HepG2 (cell line): ENCODE data around the gene KPNB1. TPM values are rescaled to one million over a fixed set of nuclear protein-coding genes. Genes with fewer than 3 reads are reported as not detected.

Source experiments
- ATAC-seq: fragments of 200-7000 bp; cut with Tn5 transposase; 3 replicates; pipeline ENCODE4 v1.9.1; 2020; ENCODE audit warnings: mild to moderate bottlenecking, moderate library complexity
- BruUV-seq: library from RNA; stranded (reverse); fragments of 400-500 nt; replicated peaks from 2 replicates; lab custom pipeline; 2021; lab: Mats Ljungman, UMichigan
- CTCF ChIA-PET: fragments of 300-600 bp; formaldehyde crosslinking; extraction: SDS; loops from one replicate; lab custom pipeline; 2021; ENCODE audit warnings: low total read pairs, inconsistent platforms, low intra/inter-chr PET ratio; lab: Yijun Ruan, JAX
- POLR2A ChIA-PET: fragments of 350-600 bp; sonication (Branson Sonifier 250); formaldehyde crosslinking; loops from one replicate; lab custom pipeline; 2020; ENCODE audit warnings: antibody characterized with exemption, inconsistent platforms; lab: Yijun Ruan, JAX
- DNase-seq: peaks from one replicate; pipeline ENCODE4 v3.0.0-alpha.2; 2015; ENCODE audit warnings: low spot score
- FAIRE-seq: peaks from 3 replicates; lab custom pipeline; 2011; peaks lifted over from hg19 to GRCh38; lab: Jason Lieb, UNC
- H2AFZ ChIP-seq: one replicate; pipeline ENCODE4 v1.6.1; 2011; ENCODE audit warnings: low read length, inconsistent platforms
- H3K27ac ChIP-seq: fragments of 300-600 bp; 3 replicates; pipeline ENCODE4 v1.8.0; 2011; ENCODE audit warnings: mixed run types, mild to moderate bottlenecking, mixed read lengths, low read length, inconsistent platforms; ENCODE audit not compliant: insufficient read depth; ENCODE audit errors: extremely low read length
- H3K27me3 ChIP-seq, 2 experiments: fragments of 200-600 bp in 1 of 2; 2 replicates in 1 of 2; 3 replicates in 1 of 2; pipeline versions ENCODE4 v1.6.0 to v1.8.0; 2011; ENCODE audit warnings: low read length in 2 of 2, mild to moderate bottlenecking in 2 of 2, moderate library complexity in 2 of 2, inconsistent platforms in 1 of 2; ENCODE audit not compliant: insufficient read depth in 2 of 2, control insufficient read depth in 1 of 2
- H3K36me3 ChIP-seq, 2 experiments: fragments of 200-600 bp in 1 of 2; replicated peaks in 1 of 2; 2 replicates in 1 of 2; 3 replicates in 1 of 2; pipeline versions ENCODE4 v1.5.1 to v1.8.0; 2011; ENCODE audit warnings: low read length in 2 of 2, inconsistent platforms in 1 of 2; ENCODE audit not compliant: insufficient read depth in 2 of 2, control insufficient read depth in 1 of 2
- H3K4me1 ChIP-seq: 2 replicates; pipeline ENCODE4 v1.5.1; 2012; ENCODE audit warnings: low read length, inconsistent platforms; ENCODE audit not compliant: insufficient read depth
- H3K4me2 ChIP-seq: 2 replicates; pipeline ENCODE4 v1.6.0; 2011; ENCODE audit warnings: low read depth, low read length, inconsistent platforms
- H3K4me3 ChIP-seq, 3 experiments: fragments of 200-600 bp in 1 of 3; sonication (generic), shearing (Covaris generic) in 1 of 3; replicated peaks in 1 of 3; 2 replicates each; pipeline ENCODE4 v1.5.1; 2011 to 2016; ENCODE audit warnings: low read length in 3 of 3, inconsistent platforms in 2 of 3, low read depth in 2 of 3, mild to moderate bottlenecking in 2 of 3, control low read depth in 1 of 3, mixed read lengths in 1 of 3; ENCODE audit not compliant: insufficient read depth in 1 of 3
- H3K79me2 ChIP-seq: one replicate; pipeline ENCODE4 v1.6.1; 2011; ENCODE audit warnings: low read length, inconsistent platforms; ENCODE audit not compliant: insufficient read depth
- H3K9ac ChIP-seq: 2 replicates; pipeline ENCODE4 v1.6.0; 2011; ENCODE audit warnings: mild to moderate bottlenecking, low read depth, low read length, inconsistent platforms; ENCODE audit not compliant: insufficient read depth
- H3K9me3 ChIP-seq: 2 replicates; pipeline ENCODE4 v1.5.1; 2012; ENCODE audit warnings: mild to moderate bottlenecking, low read length
- H4K20me1 ChIP-seq: 2 replicates; pipeline ENCODE4 v1.6.0; 2011; ENCODE audit warnings: inconsistent platforms, mild to moderate bottlenecking, low read length, moderate library complexity; ENCODE audit not compliant: insufficient read depth
- BRD4 ChIP-seq: sonication (generic); formaldehyde crosslinking; IDR thresholded peaks from 2 replicates; pipeline ENCODE4 v1.4.0; 2020; ENCODE audit warnings: missing genetic modification reagents
- GABPA ChIP-seq, 2 experiments: IDR thresholded peaks; 2 replicates each; pipeline ENCODE4 v1.6.1; 2011 to 2016; ENCODE audit warnings: low read depth in 2 of 2, low read length in 1 of 2, missing biosample characterization in 1 of 2, missing genetic modification characterization in 1 of 2
- NR2F6 ChIP-seq, 2 experiments: IDR thresholded peaks; 2 replicates each; pipeline ENCODE4 v1.6.1; 2016; ENCODE audit warnings: antibody characterized with exemption in 1 of 2, mild to moderate bottlenecking in 1 of 2
- ZNF543 ChIP-seq: sonication (generic); formaldehyde crosslinking; IDR thresholded peaks from 2 replicates; pipeline ENCODE4 v1.4.0; 2020; ENCODE audit warnings: mild to moderate bottlenecking, missing genetic modification reagents
- ZNF687 ChIP-seq: sonication (generic); formaldehyde crosslinking; IDR thresholded peaks from 2 replicates; pipeline ENCODE4 v1.5.1; 2020; ENCODE audit warnings: mild to moderate bottlenecking, missing genetic modification reagents, moderate library complexity
- in situ Hi-C: cut with HindIII; loops from 2 replicates; pipeline ENCODE4 v1.10.0; 2017; ENCODE audit warnings: low pct_unique_long_range_greater_than_20kb; ENCODE audit not compliant: extremely low pct_ligation_motif_present
- intact Hi-C: fragments of 100-400 bp; cut with micrococcal nuclease; formaldehyde crosslinking; loops from one replicate; pipeline ENCODE4 v1.10.0; 2022; ENCODE audit not compliant: unreplicated experiment
- polyA plus RNA-seq, 8 experiments: library from polyadenylated mRNA; depleted of rRNA in 3 of 8; stranded (reverse) in 7 of 8; unstranded in 1 of 8; fragments of >200 nt; fragmentation: Illumina TruSeq in 4 of 8; extraction: Trizol in 4 of 8; gene quantifications; 2 replicates each; pipeline versions ENCODE4 v1.2.1 to v1.2.3, GENCODE V29; 2011 to 2016; ENCODE audit warnings: low read depth in 4 of 8, missing spikeins in 1 of 8, mixed read lengths in 1 of 8; ENCODE audit not compliant: insufficient read depth in 1 of 8
- total RNA-seq, 5 experiments: library from RNA; depleted of rRNA; stranded (reverse); fragments of >200 nt; fragmentation: Illumina TruSeq; extraction: Trizol; gene quantifications; 2 replicates each; pipeline ENCODE4 v1.2.3, GENCODE V29; 2016; ENCODE audit warnings: low read depth in 1 of 5

Gene KPNB1
- total and polyA plus RNA-seq, 2 of the 13 experiments (the other 11 are each of a cell fraction or from before 2014, with no cell fraction given): 164 to 424 TPM

DNA sequence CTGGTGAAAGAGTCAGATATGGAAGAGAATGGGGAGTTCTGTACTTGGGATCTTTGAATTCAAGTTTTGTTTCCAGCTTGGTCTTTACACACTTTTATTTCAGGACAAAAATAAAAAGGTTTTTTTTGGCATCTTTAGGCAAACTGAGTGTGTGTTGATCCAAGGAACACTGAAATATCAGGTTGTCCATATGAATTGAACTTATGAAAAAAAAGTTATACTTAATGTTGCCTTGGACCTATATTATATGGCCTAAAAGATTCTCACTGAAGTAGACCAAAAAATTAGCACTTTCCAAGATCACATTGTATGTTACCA is 14.9 kb downstream of the KPNB1 start:
- Histone ChIP-seq H3K27ac (no peak overlapping the region), H3K4me3 (no peak overlapping the region), H3K4me1 (no peaks in the 10 kb centered on the region), H3K36me3 (peaks cover 48 to 92% of the 10 kb centered on the region in 2 experiments), H3K27me3 (no peaks in the 10 kb centered on the region), H2AFZ (no peak overlapping the region), H3K9me3 (no peaks in the 10 kb centered on the region), H3K9ac (no peak overlapping the region), H4K20me1 (peaks cover 19% of the 10 kb centered on the region), H3K79me2 (no peaks in the 10 kb centered on the region), H3K4me2 (no peak overlapping the region)
- in situ Hi-C loops: no loop called here
- intact Hi-C loops: loop anchor here (1.0 to 2.0 kb wide), 3 partner anchors 14 to 78 kb away; no protein-coding TSS in a partner anchor
- BruUV-seq: no TSS peak
- no peak for TF ChIP-seq GABPA (IDR thresholded peaks at IDR 0.05; ENCODE audit: low read depth, low read length)
- 0 out of 2 replicates have a peak, but pooled peaks have one; percentile 3 for TF ChIP-seq GABPA (CRISPR knock-in tag; IDR thresholded peaks at IDR 0.05; ENCODE audit: low read depth)
- no peak for TF ChIP-seq ZNF687
- TF ChIP-seq NR2F6 (IDR thresholded peaks at IDR 0.05): no peak
- TF ChIP-seq NR2F6 (CRISPR knock-in tag; IDR thresholded peaks at IDR 0.05): 0 out of 2 replicates have a peak, but pooled peaks have one; percentile 13
- TF ChIP-seq BRD4 (CRISPR knock-in tag): no peak
- no peak for TF ChIP-seq ZNF543 (CRISPR knock-in tag)
- ATAC-seq (no peak), FAIRE-seq (no peak), DNase-seq (no peak)
- CTCF ChIA-PET: interaction anchor here (0.9 to 1.4 kb wide), 2 partner anchors 78 to 138 kb away, joined by 4 to 8 read pairs; no protein-coding TSS in a partner anchor
- POLR2A ChIA-PET: interaction anchor here (1.0 to 6.9 kb wide), 2 partner anchors 13 to 17 kb away, joined by 3 to 59 read pairs; partner anchors contain the start of gene KPNB1
